GM12878 (cell line): ENCODE results near the gene TSHB. TPM values are rescaled to one million over a fixed set of nuclear protein-coding genes. Genes with fewer than 3 reads are reported as not detected.

Experiments used
- ATAC-seq: fragments of 200-7000 bp; cut with Tn5 transposase; 3 replicates; pipeline ENCODE4 v1.9.1; 2020; ENCODE audit warnings: mild to moderate bottlenecking, moderate library complexity
- BruUV-seq: library from RNA; stranded (reverse); fragments of 400-500 nt; replicated peaks from 2 replicates; lab custom pipeline; 2021; lab: Mats Ljungman, UMichigan
- CTCF ChIA-PET: fragments of 300-600 bp; sonication (Branson Sonifier 250); formaldehyde crosslinking; extraction: SDS; loops from one replicate; lab custom pipeline; 2021; ENCODE audit warnings: inconsistent platforms; lab: Yijun Ruan, JAX
- POLR2A ChIA-PET: fragments of 350-600 bp; formaldehyde crosslinking; extraction: SDS; loops from one replicate; lab custom pipeline; 2021; ENCODE audit warnings: inconsistent platforms; lab: Charles Lee
- RAD21 ChIA-PET: fragments of 300-600 bp; sonication (Branson Sonifier 250); formaldehyde crosslinking; loops from one replicate; lab custom pipeline; 2023; ENCODE audit warnings: antibody characterized with exemption; ENCODE audit not compliant: unreplicated experiment; lab: Charles Lee
- SMC1A ChIA-PET: fragments of 300-600 bp; sonication (Branson Sonifier 250); formaldehyde crosslinking; loops from one replicate; lab custom pipeline; 2023; ENCODE audit not compliant: unreplicated experiment, uncharacterized antibody; lab: Charles Lee
- DNase-seq: peaks from one replicate; pipeline ENCODE4 v3.0.0-alpha.2; 2011; ENCODE audit warnings: low read depth, low spot score
- FAIRE-seq: peaks from 3 replicates; lab custom pipeline; 2011; peaks lifted over from hg19 to GRCh38; lab: Jason Lieb, UNC
- H2AFZ ChIP-seq: 2 replicates; pipeline ENCODE4 v1.6.0; 2011; ENCODE audit warnings: low read depth, low read length, control low read depth; ENCODE audit not compliant: control insufficient read depth
- H3K27ac ChIP-seq: 2 replicates; pipeline ENCODE4 v1.5.1; 2011; ENCODE audit warnings: control low read depth; ENCODE audit not compliant: control insufficient read depth, insufficient read depth
- H3K27me3 ChIP-seq, 2 experiments: replicated peaks in 1 of 2; 2 replicates each; pipeline versions ENCODE4 v1.6.0 to v1.6.1; 2011; ENCODE audit warnings: low read length in 1 of 2; ENCODE audit not compliant: control insufficient read depth in 2 of 2, insufficient read depth in 2 of 2
- H3K36me3 ChIP-seq, 2 experiments: 2 replicates each; pipeline ENCODE4 v1.5.1; 2011; ENCODE audit warnings: low read length in 1 of 2; ENCODE audit not compliant: control insufficient read depth in 2 of 2, insufficient read depth in 2 of 2
- H3K4me1 ChIP-seq: 2 replicates; pipeline ENCODE4 v1.6.1; 2011; ENCODE audit warnings: mild to moderate bottlenecking, low read length, moderate library complexity, mixed read lengths; ENCODE audit not compliant: control insufficient read depth, insufficient read depth
- H3K4me2 ChIP-seq: 2 replicates; pipeline ENCODE4 v1.6.0; 2011; ENCODE audit warnings: control low read depth; ENCODE audit not compliant: control insufficient read depth, insufficient read depth
- H3K4me3 ChIP-seq: fragments of 200-600 bp; sonication (generic); 2 replicates; pipeline ENCODE4 v1.5.1; 2016
- H3K79me2 ChIP-seq: 2 replicates; pipeline ENCODE4 v1.6.0; 2011; ENCODE audit warnings: low read length; ENCODE audit not compliant: control insufficient read depth, insufficient read depth
- H3K9ac ChIP-seq: 2 replicates; pipeline ENCODE4 v1.8.0; 2011; ENCODE audit warnings: low read length, control low read depth, mixed read lengths; ENCODE audit not compliant: control insufficient read depth, insufficient read depth
- H3K9me3 ChIP-seq: replicated peaks from 3 replicates; pipeline ENCODE4 v1.5.1; 2011; ENCODE audit warnings: mild to moderate bottlenecking, low read length; ENCODE audit not compliant: control insufficient read depth, insufficient read depth
- H4K20me1 ChIP-seq: 2 replicates; pipeline ENCODE4 v1.6.0; 2011; ENCODE audit not compliant: control insufficient read depth, insufficient read depth
- ATF2 ChIP-seq: IDR thresholded peaks from 2 replicates; pipeline ENCODE4 v1.6.1; 2012; ENCODE audit warnings: low read length, inconsistent platforms
- ATF3 ChIP-seq: IDR thresholded peaks from 2 replicates; pipeline ENCODE4 v1.6.1; 2011; ENCODE audit warnings: low read depth, mild to moderate bottlenecking, low read length, moderate library complexity, borderline replicate concordance; ENCODE audit errors: extremely low read depth
- ATF7 ChIP-seq: fragments of 450-650 bp; IDR thresholded peaks from 2 replicates; pipeline ENCODE4 v1.6.1; 2016; ENCODE audit warnings: low read depth, mild to moderate bottlenecking
- CHD1 ChIP-seq: IDR thresholded peaks from 2 replicates; pipeline ENCODE4 v1.6.1; 2012; ENCODE audit warnings: low read depth, low read length, improper control_type of control experiment
- FOXM1 ChIP-seq: IDR thresholded peaks from 2 replicates; pipeline ENCODE4 v1.6.1; 2012; ENCODE audit warnings: low read depth, mild to moderate bottlenecking, inconsistent platforms, low read length, moderate library complexity
- MTA3 ChIP-seq: IDR thresholded peaks from 2 replicates; pipeline ENCODE4 v1.6.1; 2012; ENCODE audit warnings: low read length, inconsistent platforms, borderline replicate concordance
- PAX8 ChIP-seq: fragments of 450-650 bp; IDR thresholded peaks from 2 replicates; pipeline ENCODE4 v1.6.1; 2017; ENCODE audit warnings: mild to moderate bottlenecking, moderate library complexity
- SPI1 ChIP-seq: IDR thresholded peaks from 2 replicates; pipeline ENCODE4 v1.6.1; 2011; ENCODE audit warnings: low read depth, mild to moderate bottlenecking, low read length, moderate library complexity, borderline replicate concordance; ENCODE audit not compliant: insufficient read depth
- TAF1 ChIP-seq: IDR thresholded peaks from 2 replicates; pipeline ENCODE4 v1.6.1; 2011; ENCODE audit warnings: mild to moderate bottlenecking, low read depth, low read length, borderline replicate concordance
- TCF12 ChIP-seq: IDR thresholded peaks from 2 replicates; pipeline ENCODE4 v1.6.1; 2011; ENCODE audit warnings: low read depth, mild to moderate bottlenecking, low read length
- ZBTB4 ChIP-seq: fragments of 450-650 bp; formaldehyde crosslinking; IDR thresholded peaks from 2 replicates; pipeline ENCODE4 v1.4.0; 2022; ENCODE audit warnings: mild to moderate bottlenecking, moderate library complexity
- ZBTB40 ChIP-seq: fragments of 450-650 bp; IDR thresholded peaks from 2 replicates; pipeline ENCODE4 v1.6.1; 2016; ENCODE audit warnings: mild to moderate bottlenecking, moderate library complexity, borderline replicate concordance
- ZNF24 ChIP-seq: fragments of 450-650 bp; IDR thresholded peaks from 2 replicates; pipeline ENCODE4 v1.6.1; 2017; ENCODE audit warnings: antibody characterized with exemption, mild to moderate bottlenecking
- ZSCAN29 ChIP-seq: fragments of 450-650 bp; IDR thresholded peaks from 2 replicates; pipeline ENCODE4 v1.6.1; 2017; ENCODE audit warnings: mild to moderate bottlenecking, moderate library complexity
- WGBS: methylation state at CpG from one replicate; pipeline ENCODE4 v1.1.6; 2016; ENCODE audit warnings: low lambda C conversion rate; ENCODE audit not compliant: insufficient replicate concordance, insufficient coverage; ENCODE audit errors: missing lambda C conversion rate; 5-methylcytosine and 5-hydroxymethylcytosine counted together
- in situ Hi-C: fragments of 300-500 bp; cut with MboI; formaldehyde crosslinking; loops from 9 replicates; pipeline ENCODE4 v1.14.3; 2018; ENCODE audit warnings: mixed read lengths
- intact Hi-C: fragments of 100-400 bp; cut with micrococcal nuclease; formaldehyde crosslinking; loops from one replicate; pipeline ENCODE4 v1.14.2; 2022; ENCODE audit not compliant: unreplicated experiment
- polyA plus RNA-seq, 11 experiments: library from polyadenylated mRNA; depleted of rRNA in 4 of 11; unstranded in 6 of 11; stranded (reverse) in 5 of 11; fragments of >200 nt; fragmentation: Nextera tagmentation in 4 of 11; fragmentation: Illumina TruSeq in 1 of 11; extraction: Ambion mirVana in 4 of 11; extraction: Trizol in 1 of 11; gene quantifications; 1 replicate in 1 of 11; 2 replicates in 10 of 11; pipeline versions ENCODE4 v1.2.1 to v1.2.3, GENCODE V29; 2011 to 2016; ENCODE audit warnings: inconsistent platforms in 2 of 11, missing spikeins in 2 of 11, low read depth in 1 of 11
- total RNA-seq, 4 experiments: library from RNA; depleted of rRNA in 3 of 4; stranded (reverse); fragments of >200 nt in 3 of 4; fragmentation: Illumina TruSeq in 1 of 4; extraction: Trizol in 1 of 4; gene quantifications; 2 replicates each; pipeline versions ENCODE4 v1.2.1 to v1.2.3, GENCODE V29; 2013 to 2021

The TSHB gene
- total and polyA plus RNA-seq, 10 of the 15 experiments (the other 5 are each of a cell fraction or from before 2014, with no cell fraction given), result not detected

GRCh38 chr1:115031595-115031994, 2.0 kb downstream of the TSHB start (continued):
- TF ChIP-seq CHD1, result no peak
- TF ChIP-seq ZSCAN29, result no peak
- no peak for TF ChIP-seq PAX8
- TF ChIP-seq, all 136 proteins: peak for 0

- CTCF ChIA-PET, result interaction anchor here (2.1 to 8.0 kb wide), 2 partner anchors 16 to 17 kb away, joined by 10 to 63 read pairs; no protein-coding TSS in a partner anchor
- Histone ChIP-seq H3K27ac (no peak overlapping the region), H2AFZ (no peak overlapping the region), H4K20me1 (no peaks in the 10 kb centered on the region), H3K36me3 (no peaks in the 10 kb centered on the region), H3K79me2 (no peaks in the 10 kb centered on the region), H3K9me3 (no peaks in the 10 kb centered on the region), H3K27me3 (no peaks in the 10 kb centered on the region), H3K4me2 (no peak overlapping the region), H3K9ac (no peak overlapping the region), H3K4me3 (no peak overlapping the region), H3K4me1 (no peaks in the 10 kb centered on the region)
- FAIRE-seq (no peak), ATAC-seq (no peak), DNase-seq (no peak)
- SMC1A ChIA-PET, result interaction anchor here (1.2 to 1.7 kb wide), 2 partner anchors 20 to 58 kb away, joined by 3 to 4 read pairs; no protein-coding TSS in a partner anchor
- no TSS peak for BruUV-seq
- RAD21 ChIA-PET, result no interaction called here
- intact Hi-C loops, result no loop called here
- in situ Hi-C loops, result no loop called here
- POLR2A ChIA-PET, result no interaction called here
- 0% methylated on average over 1 of the region's 1 CpG for WGBS
- TF ChIP-seq SPI1 (no peak), TCF12 (no peak), ZBTB40 (no peak), ATF3 (no peak), ZBTB4 (no peak), ATF7 (no peak), ZNF24 (no peak), TAF1 (no peak), ATF2 (no peak), MTA3 (no peak), FOXM1 (no peak)
Observed at GRCh38 chr1:115035652-115036051, 6.0 kb downstream of the TSHB start.
